ENCODE results near the gene C1QTNF2. TPM values are rescaled to one million over a fixed set of nuclear protein-coding genes. Genes with fewer than 3 reads are reported as not detected.

C1QTNF2 gene
- total and polyA plus RNA-seq, 2 of the 13 experiments (the other 11 are each of a cell fraction or from before 2014, with no cell fraction given), result not detected

- ChIA-PET CTCF (ENCODE audit: low intra/inter-chr PET ratio, low total read pairs) (no interaction called here), POLR2A (no interaction called here)
- in situ Hi-C loops (cut with HindIII; ENCODE audit: extremely low pct_ligation_motif_present, low pct_unique_long_range_greater_than_20kb), result no loop called here
- no peak for TF ChIP-seq HHEX (CRISPR knock-in tag; IDR thresholded peaks at IDR 0.05)
- TF ChIP-seq, protein P1, sequence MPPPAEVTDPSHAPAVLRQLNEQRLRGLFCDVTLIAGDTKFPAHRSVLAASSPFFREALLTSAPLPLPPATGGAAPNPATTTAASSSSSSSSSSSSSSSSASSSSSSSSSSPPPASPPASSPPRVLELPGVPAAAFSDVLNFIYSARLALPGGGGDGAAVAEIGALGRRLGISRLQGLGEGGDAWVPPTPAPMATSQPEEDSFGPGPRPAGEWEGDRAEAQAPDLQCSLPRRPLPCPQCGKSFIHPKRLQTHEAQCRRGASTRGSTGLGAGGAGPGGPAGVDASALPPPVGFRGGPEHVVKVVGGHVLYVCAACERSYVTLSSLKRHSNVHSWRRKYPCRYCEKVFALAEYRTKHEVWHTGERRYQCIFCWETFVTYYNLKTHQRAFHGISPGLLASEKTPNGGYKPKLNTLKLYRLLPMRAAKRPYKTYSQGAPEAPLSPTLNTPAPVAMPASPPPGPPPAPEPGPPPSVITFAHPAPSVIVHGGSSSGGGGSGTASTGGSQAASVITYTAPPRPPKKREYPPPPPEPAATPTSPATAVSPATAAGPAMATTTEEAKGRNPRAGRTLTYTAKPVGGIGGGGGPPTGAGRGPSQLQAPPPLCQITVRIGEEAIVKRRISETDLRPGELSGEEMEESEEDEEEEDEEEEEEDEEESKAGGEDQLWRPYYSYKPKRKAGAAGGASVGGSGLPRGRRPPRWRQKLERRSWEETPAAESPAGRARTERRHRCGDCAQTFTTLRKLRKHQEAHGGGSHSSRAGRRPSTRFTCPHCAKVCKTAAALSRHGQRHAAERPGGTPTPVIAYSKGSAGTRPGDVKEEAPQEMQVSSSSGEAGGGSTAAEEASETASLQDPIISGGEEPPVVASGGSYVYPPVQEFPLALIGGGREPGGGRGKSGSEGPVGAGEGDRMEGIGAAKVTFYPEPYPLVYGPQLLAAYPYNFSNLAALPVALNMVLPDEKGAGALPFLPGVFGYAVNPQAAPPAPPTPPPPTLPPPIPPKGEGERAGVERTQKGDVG (CRISPR knock-in tag; IDR thresholded peaks at IDR 0.05; ENCODE audit: borderline replicate concordance), result no peak
- no peak for TF ChIP-seq ZBTB40 (IDR thresholded peaks at IDR 0.05)
- TF ChIP-seq ZBTB40 (CRISPR knock-in tag; IDR thresholded peaks at IDR 0.05), result no peak
- TF ChIP-seq ZNF646 (CRISPR knock-in tag; IDR thresholded peaks at IDR 0.05), result no peak
- no peak for TF ChIP-seq ZFP37 (CRISPR knock-in tag; IDR thresholded peaks at IDR 0.05; ENCODE audit: borderline replicate concordance)
Measured at GRCh38 chr5:160380041-160380440, 9.6 kb upstream of the C1QTNF2 start.

More at GRCh38 chr5:160380041-160380440, 9.6 kb upstream of the C1QTNF2 start:
- Histone ChIP-seq H3K9ac (ENCODE audit: insufficient read depth, low read depth, low read length) (no peak overlapping the region), H4K20me1 (ENCODE audit: insufficient read depth, low read length) (no peaks in the 10 kb centered on the region), H3K27ac (ENCODE audit: extremely low read length, insufficient read depth, low read length) (no peak overlapping the region), H3K4me1 (ENCODE audit: insufficient read depth, low read length) (no peaks in the 10 kb centered on the region), H3K36me3 (replicated peaks in 1 of 2; ENCODE audit: control insufficient read depth in 1 of 2, insufficient read depth in 2 of 2, low read length in 2 of 2) (no peaks in the 10 kb centered on the region), H3K27me3 (ENCODE audit: control insufficient read depth in 1 of 2, insufficient read depth in 2 of 2, low read length in 2 of 2) (peaks cover 0 to 4% of the 10 kb centered on the region in 2 experiments; a peak in 1 of 5 replicates), H3K4me3 (replicated peaks in 1 of 3; ENCODE audit: insufficient read depth in 1 of 3, low read depth in 2 of 3, low read length in 3 of 3) (no peak overlapping the region), H2AFZ (ENCODE audit: low read length) (no peak overlapping the region), H3K79me2 (ENCODE audit: insufficient read depth, low read length) (no peaks in the 10 kb centered on the region), H3K9me3 (ENCODE audit: low read length) (no peaks in the 10 kb centered on the region), H3K4me2 (ENCODE audit: low read depth, low read length) (no peak overlapping the region)
- intact Hi-C loops (cut with micrococcal nuclease; ENCODE audit: unreplicated experiment), result no loop called here
- BruUV-seq (replicated peaks), result no TSS peak
- FAIRE-seq (no peak), ATAC-seq (no peak), DNase-seq (ENCODE audit: low spot score) (no peak)
- 0% methylated on average over 2 of the region's 2 CpGs for WGBS (ENCODE audit: low lambda C conversion rate)
